CD14-positive monocyte (primary cell): Measurements from ENCODE around the gene MPP2. TPM values are rescaled to one million over a fixed set of nuclear protein-coding genes. Genes with fewer than 3 reads are reported as not detected.

ENCODE experiments used
- DNase-seq, 3 donors: peaks; one replicate each; pipeline ENCODE4 v3.0.0-alpha.2; 2011 to 2022
- H2AFZ ChIP-seq: 2 replicates; pipeline ENCODE4 v1.6.0; 2012; ENCODE audit warnings: mild to moderate bottlenecking, low read depth, low read length, inconsistent platforms; ENCODE audit not compliant: insufficient read depth, poor library complexity, severe bottlenecking
- H3K27ac ChIP-seq, 2 donors: 1 replicate in 1 of 2; 2 replicates in 1 of 2; pipeline ENCODE4 v1.5.1; 2012 to 2013; ENCODE audit warnings: low read length in 2 of 2, control low read depth in 1 of 2, inconsistent platforms in 1 of 2, low read depth in 1 of 2, mild to moderate bottlenecking in 1 of 2
- H3K27me3 ChIP-seq, 2 donors: one replicate each; pipeline versions ENCODE4 v1.6.0 to v1.6.1; 2011 to 2013; ENCODE audit warnings: low read length in 2 of 2; ENCODE audit not compliant: control insufficient read depth in 2 of 2, insufficient read depth in 2 of 2
- H3K36me3 ChIP-seq, 2 donors: replicated peaks in 1 of 2; 1 replicate in 1 of 2; 2 replicates in 1 of 2; pipeline versions ENCODE4 v1.5.1 to v1.6.1; 2012 to 2013; ENCODE audit warnings: low read length in 2 of 2, control low read depth in 1 of 2, inconsistent platforms in 1 of 2, mild to moderate bottlenecking in 1 of 2; ENCODE audit not compliant: insufficient read depth in 2 of 2, control insufficient read depth in 1 of 2
- H3K4me1 ChIP-seq, 2 donors: 1 replicate in 1 of 2; 2 replicates in 1 of 2; pipeline versions ENCODE4 v1.5.1 to v1.6.1; 2012 to 2013; ENCODE audit warnings: low read length in 2 of 2, control low read depth in 1 of 2, inconsistent platforms in 1 of 2, mild to moderate bottlenecking in 1 of 2, moderate library complexity in 1 of 2; ENCODE audit not compliant: insufficient read depth in 2 of 2, control insufficient read depth in 1 of 2
- H3K4me2 ChIP-seq: replicated peaks from 2 replicates; pipeline ENCODE3; 2012; ENCODE audit warnings: low read length, moderate library complexity, mild to moderate bottlenecking; ENCODE audit not compliant: poor library complexity, severe bottlenecking; ENCODE audit errors: extremely low read depth
- H3K4me3 ChIP-seq, 3 experiments: fragments of 200-600 bp in 1 of 3; sonication (generic) in 1 of 3; replicated peaks in 1 of 3; 1 replicate in 2 of 3; 2 replicates in 1 of 3; pipeline ENCODE4 v1.5.1; 2011 to 2013; ENCODE audit warnings: low read length in 3 of 3, mild to moderate bottlenecking in 3 of 3, control low read depth in 2 of 3, low read depth in 2 of 3, inconsistent platforms in 1 of 3, moderate library complexity in 1 of 3
- H3K79me2 ChIP-seq: 2 replicates; pipeline ENCODE4 v1.6.0; 2012; ENCODE audit warnings: mild to moderate bottlenecking, control low read depth, inconsistent platforms, low read length, moderate library complexity; ENCODE audit not compliant: insufficient read depth
- H3K9ac ChIP-seq: 2 replicates; pipeline ENCODE4 v1.6.0; 2017; ENCODE audit warnings: low read length, mild to moderate bottlenecking; ENCODE audit not compliant: insufficient read depth, poor library complexity, severe bottlenecking
- H3K9me3 ChIP-seq, 2 donors: replicated peaks in 1 of 2; 1 replicate in 1 of 2; 2 replicates in 1 of 2; pipeline versions ENCODE4 v1.5.1 to v1.6.1; 2012 to 2013; ENCODE audit warnings: low read length in 2 of 2, control low read depth in 1 of 2; ENCODE audit not compliant: control insufficient read depth in 1 of 2, insufficient read depth in 1 of 2
- H4K20me1 ChIP-seq: 2 replicates; pipeline ENCODE4 v1.6.0; 2012; ENCODE audit warnings: mild to moderate bottlenecking, low read length, control low read depth, moderate library complexity; ENCODE audit not compliant: insufficient read depth
- H3K27ac Mint-ChIP-seq, 7 donors: one replicate each; pipeline ENCODE4 v1.8.0; 2020; ENCODE audit warnings: mild to moderate bottlenecking in 7 of 7, mixed read lengths in 7 of 7, moderate library complexity in 6 of 7, inconsistent platforms in 2 of 7
- H3K27me3 Mint-ChIP-seq, 3 donors: one replicate each; pipeline ENCODE4 v1.8.0; 2021 to 2022; ENCODE audit warnings: low read depth in 3 of 3, mild to moderate bottlenecking in 3 of 3, mixed read lengths in 3 of 3, moderate library complexity in 3 of 3, inconsistent platforms in 1 of 3
- H3K36me3 Mint-ChIP-seq, 2 donors: one replicate each; pipeline ENCODE4 v1.8.0; 2020; ENCODE audit warnings: mixed read lengths in 2 of 2, inconsistent platforms in 1 of 2, mild to moderate bottlenecking in 1 of 2
- H3K4me1 Mint-ChIP-seq: one replicate; pipeline ENCODE4 v1.8.0; 2020; ENCODE audit warnings: mild to moderate bottlenecking, mixed read lengths
- H3K4me3 Mint-ChIP-seq, 2 donors: one replicate each; pipeline ENCODE4 v1.8.0; 2020; ENCODE audit warnings: mild to moderate bottlenecking in 2 of 2, mixed read lengths in 2 of 2, moderate library complexity in 1 of 2
- H3K9me3 Mint-ChIP-seq, 7 donors: one replicate each; pipeline ENCODE4 v1.8.0; 2020 to 2022; ENCODE audit warnings: mixed read lengths in 7 of 7, mild to moderate bottlenecking in 6 of 7, moderate library complexity in 6 of 7, inconsistent platforms in 2 of 7
- CTCF ChIP-seq: fragments of 200-600 bp; IDR thresholded peaks from one replicate; pipeline ENCODE4 v1.8.0; 2022; ENCODE audit warnings: antibody characterized with exemption, mild to moderate bottlenecking
- WGBS: methylation state at CpG from one replicate; pipeline ENCODE4 v1.1.5; 2013; ENCODE audit warnings: missing lambda C conversion rate; ENCODE audit not compliant: insufficient coverage; 5-methylcytosine and 5-hydroxymethylcytosine counted together
- intact Hi-C, 2 donors: fragments of 100-400 bp; cut with micrococcal nuclease; formaldehyde crosslinking; loops; one replicate each; pipeline versions ENCODE4 v1.15.0 to v1.15.1; 2023
- polyA plus RNA-seq, 3 donors: library from polyadenylated mRNA; depleted of rRNA in 1 of 3; unstranded in 2 of 3; stranded (reverse) in 1 of 3; fragments of 300-500 nt in 2 of 3; fragments of >200 nt in 1 of 3; fragmentation: Illumina TruSeq in 2 of 3; gene quantifications; 1 replicate in 2 of 3; 2 replicates in 1 of 3; pipeline ENCODE4 v1.2.3, GENCODE V29; 2012 to 2021

The MPP2 gene
- polyA plus RNA-seq, 3 donors: not detected

- Histone ChIP-seq H3K4me3 (no peak overlapping the region), H3K79me2 (no peaks in the 10 kb centered on the region), H3K36me3 (no peaks in the 10 kb centered on the region), H3K9me3 (no peaks in the 10 kb centered on the region), H4K20me1 (no peaks in the 10 kb centered on the region), H3K27ac (no peak overlapping the region), H2AFZ (peak overlapping the region; percentile 92), H3K9ac (no peak overlapping the region), H3K4me1 (peaks cover 9 to 13% of the 10 kb centered on the region in 2 donors), H3K4me2 (no peak overlapping the region), H3K27me3 (no peaks in the 10 kb centered on the region)
- H3K36me3 Mint-ChIP-seq: no peaks in the 10 kb centered on the region
- no peak overlapping the region for H3K4me3 Mint-ChIP-seq
- DNase-seq: no peak
- 100% methylated on average over 1 of the region's 4 CpGs for WGBS
- peaks cover 5 to 11% (median 5%) of the 10 kb centered on the region in 3 donors for H3K27me3 Mint-ChIP-seq
- peak overlapping the region in 1 of 7 donors; percentile 17 for H3K27ac Mint-ChIP-seq
- no peak for TF ChIP-seq CTCF
- peaks cover 14% of the 10 kb centered on the region for H3K4me1 Mint-ChIP-seq
- peaks cover 0 to 2% (median 0%) of the 10 kb centered on the region in 7 donors for H3K9me3 Mint-ChIP-seq
- intact Hi-C loops: no loop called here
These were observed 9.0 kb upstream of the MPP2 start for GRCh38 chr17:43916385-43916784.

GRCh38 chr17:43915559-43915958, 8.2 kb upstream of the MPP2 start:
- no peak overlapping the region for H3K9ac ChIP-seq
- no peaks in the 10 kb centered on the region for H3K36me3 ChIP-seq
- peaks cover 9 to 13% of the 10 kb centered on the region in 2 donors for H3K4me1 ChIP-seq
- peaks cover 14% of the 10 kb centered on the region for H3K4me1 Mint-ChIP-seq
- H4K20me1 ChIP-seq: no peaks in the 10 kb centered on the region
- H3K27ac Mint-ChIP-seq: peak overlapping the region in 1 of 7 donors; percentile 37
- no peak for DNase-seq
- no peaks in the 10 kb centered on the region for H3K36me3 Mint-ChIP-seq
- no CpG with 5 or more reads among the region's 3 CpGs for WGBS
- H3K9me3 Mint-ChIP-seq: peaks cover 0 to 2% (median 0%) of the 10 kb centered on the region in 7 donors
- H3K79me2 ChIP-seq: no peaks in the 10 kb centered on the region
- H3K27ac ChIP-seq: no peak overlapping the region
- no peak overlapping the region for H3K4me2 ChIP-seq
- H2AFZ ChIP-seq: no peak overlapping the region
- no peak for TF ChIP-seq CTCF
- H3K27me3 ChIP-seq: no peaks in the 10 kb centered on the region
- no peaks in the 10 kb centered on the region for H3K9me3 ChIP-seq
- H3K4me3 Mint-ChIP-seq: no peak overlapping the region
- H3K27me3 Mint-ChIP-seq: peaks cover 3 to 9% (median 5%) of the 10 kb centered on the region in 3 donors
- intact Hi-C loops: no loop called here
- H3K4me3 ChIP-seq: no peak overlapping the region
